GM21717 (cell line): Measurements from ENCODE around the gene FBRSL1.

Source experiments
- ATAC-seq: cut with Tn5 transposase; IDR thresholded peaks from one replicate; pipeline ENCODE4 v1.9.1; 2021; ENCODE audit warnings: mild to moderate bottlenecking, moderate library complexity; ENCODE audit not compliant: unreplicated experiment

Gene FBRSL1

DNA sequence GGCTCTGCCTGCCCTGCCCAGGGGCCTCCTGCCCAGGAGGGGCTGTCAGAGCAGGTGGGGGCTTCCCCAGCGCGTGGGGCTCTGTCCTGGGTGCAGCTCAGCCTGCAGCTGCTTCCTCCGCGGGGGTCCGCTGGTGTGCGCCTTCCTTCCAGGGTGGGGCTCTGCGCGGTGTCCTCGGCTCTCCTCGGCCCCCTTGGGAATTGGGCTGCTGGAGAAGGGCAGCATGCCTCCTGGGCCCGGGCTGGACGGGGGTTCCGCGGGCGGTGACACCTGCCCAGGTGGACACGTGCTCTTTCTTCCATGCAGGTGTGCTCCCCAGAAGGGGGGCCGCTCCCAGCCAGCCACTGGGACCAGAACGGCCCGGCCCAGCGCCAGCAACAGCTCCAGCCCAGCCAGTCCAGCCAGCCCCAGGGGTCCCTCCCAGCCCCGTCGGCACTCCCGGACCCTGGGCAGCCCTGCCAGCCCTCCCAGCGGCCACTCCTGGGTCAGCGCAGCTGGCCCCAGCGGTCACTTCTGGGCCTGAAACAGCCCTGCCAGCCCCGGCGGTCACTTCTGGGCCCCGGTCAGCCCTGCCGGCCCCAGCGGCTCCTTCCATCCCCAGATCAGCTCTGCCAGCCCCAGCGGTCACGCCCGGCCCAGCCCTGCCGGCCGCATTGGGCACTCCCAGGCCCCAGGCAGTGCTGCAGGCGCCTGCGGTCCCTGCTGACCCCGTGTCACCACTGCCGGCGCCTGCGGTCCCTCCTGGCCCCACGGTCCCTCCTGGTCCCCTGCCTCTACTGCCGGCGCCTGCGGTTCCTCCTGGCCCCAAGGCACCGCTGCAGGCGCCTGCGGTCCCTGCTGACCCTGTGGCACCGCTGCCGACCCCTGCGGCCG, 19.1 kb downstream of the FBRSL1 start:
- no peak for ATAC-seq

GRCh38 chr12:132510111-132510724, 20.3 kb downstream of the FBRSL1 start:
- no peak for ATAC-seq

GRCh38 chr12:132510746-132511477, 21.0 kb downstream of the FBRSL1 start:
- ATAC-seq, result no peak

- no peak for ATAC-seq
Observed at GRCh38 chr12:132511516-132512196, 21.7 kb downstream of the FBRSL1 start.

DNA sequence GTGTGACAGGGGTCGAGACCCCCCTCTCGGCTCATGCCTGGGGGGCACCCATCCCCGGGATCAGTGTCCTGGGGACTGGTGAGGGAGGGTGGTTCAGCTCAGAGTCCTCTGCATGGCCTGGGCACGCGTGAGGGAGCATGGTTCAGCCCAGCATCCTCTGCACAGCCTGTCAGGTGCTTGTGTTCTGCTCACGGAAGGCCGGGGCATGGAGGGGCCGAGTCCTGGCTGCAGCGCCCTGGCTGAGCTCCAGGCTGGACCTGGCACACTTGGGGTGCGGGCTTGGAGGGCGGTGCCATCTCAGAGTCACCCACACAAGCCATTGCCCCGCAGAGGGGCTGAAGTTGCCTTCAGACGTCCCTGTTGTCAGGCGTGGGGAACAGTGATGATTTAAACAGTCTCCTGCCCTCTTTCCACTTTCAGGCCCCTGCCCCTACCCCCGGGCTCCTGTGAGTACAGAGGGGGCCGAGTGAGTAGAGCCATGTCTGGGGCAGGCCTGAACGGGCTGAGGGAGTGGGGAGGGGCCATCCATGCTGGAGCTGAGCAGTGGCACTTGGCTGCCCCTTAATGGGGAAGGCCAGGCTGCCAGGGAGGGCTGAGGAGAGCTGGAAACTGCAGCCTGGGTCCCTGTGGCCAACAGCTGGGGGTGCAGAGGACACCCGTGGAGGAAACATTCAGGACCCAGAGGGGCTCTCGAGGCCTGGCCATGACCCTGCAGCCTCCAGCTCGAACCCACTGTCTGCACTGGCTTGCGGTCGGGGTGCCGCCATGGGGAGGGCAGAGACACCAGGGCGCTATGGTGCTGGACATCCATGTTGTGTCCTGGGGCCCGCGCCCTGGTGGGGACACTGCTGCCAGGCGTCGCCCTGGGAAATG, 22.5 kb downstream of the FBRSL1 start:
- no peak for ATAC-seq

- no peak for ATAC-seq
Observed at GRCh38 chr12:132513070-132513398, 23.1 kb downstream of the FBRSL1 start.

DNA sequence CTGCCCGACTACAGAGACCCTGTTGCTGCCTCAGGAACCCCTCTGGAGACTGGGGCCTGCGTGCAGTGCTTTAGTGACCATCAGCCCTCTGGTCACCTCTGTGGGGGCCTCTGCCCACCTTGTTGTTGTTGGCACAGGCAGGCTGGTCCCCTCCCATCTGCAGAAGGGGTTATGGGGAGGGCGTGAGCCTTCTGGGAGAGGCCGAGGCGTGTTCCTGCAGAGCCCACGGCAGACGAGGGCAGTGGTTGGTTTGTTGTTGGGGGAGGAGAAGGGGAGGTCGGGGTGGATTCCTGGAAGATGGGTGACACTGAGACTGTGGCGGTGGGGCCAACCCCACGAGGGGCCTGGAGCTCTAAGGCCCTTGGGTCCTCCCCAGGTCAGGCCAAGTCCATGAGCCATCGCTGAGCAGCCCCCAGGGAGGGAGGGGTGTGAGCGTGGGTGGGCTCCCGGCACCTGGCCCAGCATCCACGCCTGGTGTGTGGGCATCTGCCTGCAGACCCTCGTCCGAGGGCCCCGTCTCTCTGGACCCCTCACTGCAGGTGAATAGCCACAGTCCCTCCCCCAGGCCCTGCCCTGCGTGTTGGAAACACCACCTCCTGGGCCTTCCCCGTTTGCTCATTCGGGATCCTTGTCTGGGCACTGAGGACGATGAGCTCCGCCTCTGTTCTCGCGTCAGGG, 23.6 kb downstream of the FBRSL1 start:
- no peak for ATAC-seq

- no peak for ATAC-seq
Observed at GRCh38 chr12:132514216-132514820, 24.4 kb downstream of the FBRSL1 start.

DNA sequence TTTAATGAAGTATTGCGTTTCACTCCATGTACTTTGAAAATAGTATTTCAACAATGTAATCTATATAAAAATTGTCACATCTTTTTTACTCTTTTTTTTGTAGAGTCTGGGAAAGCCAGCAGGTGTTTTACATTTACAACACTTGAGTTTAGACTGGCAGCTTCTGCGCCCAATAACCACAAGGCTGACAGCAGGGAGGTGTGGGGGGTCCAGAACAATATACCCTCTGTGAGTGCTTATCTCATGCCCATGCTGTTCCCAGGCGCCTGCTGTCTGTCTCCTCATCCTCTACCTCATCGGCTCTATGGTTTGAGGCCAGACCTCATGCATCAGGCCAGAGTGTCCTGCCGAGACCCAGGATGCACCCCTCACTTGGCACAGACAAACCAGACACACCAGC, 24.9 kb downstream of the FBRSL1 start:
- no peak for ATAC-seq

DNA sequence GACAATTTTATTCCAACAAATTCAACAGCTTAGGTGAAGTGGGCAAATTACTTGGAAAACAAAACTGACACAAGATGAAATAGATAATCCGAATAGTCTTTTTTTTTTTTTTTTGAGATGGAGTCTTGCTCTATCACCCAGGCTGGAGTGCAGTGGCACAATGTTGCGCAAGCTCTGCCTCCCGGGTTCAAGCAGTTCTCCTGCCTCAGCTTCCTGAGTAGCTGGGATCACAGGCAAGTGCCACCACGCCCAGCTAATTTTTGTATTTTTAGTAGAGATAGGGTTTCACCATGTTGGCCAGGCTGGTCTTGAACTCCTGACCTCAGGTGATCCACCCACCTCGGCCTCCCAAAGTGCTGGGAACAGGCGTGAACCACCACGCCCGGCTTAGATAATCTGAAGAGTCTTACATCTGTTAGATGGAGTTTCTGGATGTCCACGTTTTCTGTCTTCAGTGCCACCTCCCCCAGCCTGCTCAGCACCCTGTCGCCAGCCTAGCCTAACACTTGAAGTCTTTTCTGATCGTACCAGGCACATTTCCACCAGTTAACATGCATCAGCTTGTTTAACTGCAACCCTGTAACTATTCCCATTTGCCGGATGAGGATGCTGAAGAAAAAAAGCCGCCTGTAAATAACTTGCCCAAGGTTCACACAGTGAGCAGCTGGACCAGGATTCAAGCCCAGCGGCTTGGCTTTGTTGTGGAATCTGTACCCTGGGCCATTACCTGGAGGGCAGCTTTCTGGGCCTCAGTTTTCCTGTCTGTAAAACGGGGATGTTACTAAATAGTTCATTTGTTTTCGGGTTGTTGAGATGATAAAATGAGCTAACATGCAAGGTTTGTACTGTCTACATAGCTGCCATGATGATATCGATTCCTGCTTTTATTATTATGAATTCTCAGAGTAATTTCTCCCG, 26.4 kb downstream of the FBRSL1 start:
- no peak for ATAC-seq

DNA sequence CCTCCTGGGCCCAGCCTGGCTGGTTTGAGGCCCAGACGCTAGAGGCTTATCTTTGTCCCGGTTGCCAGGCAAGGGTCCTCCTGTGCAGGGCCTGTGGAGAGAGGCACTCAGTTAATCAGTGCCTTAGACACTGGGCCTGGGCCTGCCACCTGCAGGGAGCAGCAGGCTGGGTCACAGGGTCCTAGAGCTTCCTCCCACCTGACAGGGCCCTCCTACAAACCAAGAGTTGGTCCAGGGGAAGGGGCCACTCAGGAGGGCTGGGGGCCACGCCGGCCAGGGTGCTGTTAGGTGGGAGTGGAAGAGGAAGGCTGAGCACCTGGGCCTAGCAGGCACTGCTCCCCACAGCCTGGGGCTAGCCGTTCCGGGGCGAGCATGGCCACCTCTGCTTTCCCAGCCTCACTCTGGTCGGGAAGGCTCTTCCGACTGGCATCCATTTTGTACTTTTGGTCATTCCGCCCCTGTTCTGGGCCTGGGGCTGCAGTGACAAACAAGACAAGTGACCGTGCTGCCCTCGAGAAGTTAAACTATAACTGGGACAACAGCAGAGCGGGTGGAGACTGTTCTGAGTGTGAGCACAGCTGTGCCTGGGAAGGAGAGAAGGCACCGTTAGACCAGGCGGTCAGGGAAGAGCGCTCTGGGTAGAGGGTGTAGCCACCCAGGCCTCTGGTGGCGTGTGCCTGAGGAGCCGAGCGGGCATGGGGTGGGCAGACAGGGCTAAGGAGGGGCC, 27.2 kb downstream of the FBRSL1 start:
- no peak for ATAC-seq

- no peak for ATAC-seq
Observed at GRCh38 chr12:132517740-132518100, 27.8 kb downstream of the FBRSL1 start.

- no peak for ATAC-seq
Observed at GRCh38 chr12:132518354-132518992, 28.5 kb downstream of the FBRSL1 start.

DNA sequence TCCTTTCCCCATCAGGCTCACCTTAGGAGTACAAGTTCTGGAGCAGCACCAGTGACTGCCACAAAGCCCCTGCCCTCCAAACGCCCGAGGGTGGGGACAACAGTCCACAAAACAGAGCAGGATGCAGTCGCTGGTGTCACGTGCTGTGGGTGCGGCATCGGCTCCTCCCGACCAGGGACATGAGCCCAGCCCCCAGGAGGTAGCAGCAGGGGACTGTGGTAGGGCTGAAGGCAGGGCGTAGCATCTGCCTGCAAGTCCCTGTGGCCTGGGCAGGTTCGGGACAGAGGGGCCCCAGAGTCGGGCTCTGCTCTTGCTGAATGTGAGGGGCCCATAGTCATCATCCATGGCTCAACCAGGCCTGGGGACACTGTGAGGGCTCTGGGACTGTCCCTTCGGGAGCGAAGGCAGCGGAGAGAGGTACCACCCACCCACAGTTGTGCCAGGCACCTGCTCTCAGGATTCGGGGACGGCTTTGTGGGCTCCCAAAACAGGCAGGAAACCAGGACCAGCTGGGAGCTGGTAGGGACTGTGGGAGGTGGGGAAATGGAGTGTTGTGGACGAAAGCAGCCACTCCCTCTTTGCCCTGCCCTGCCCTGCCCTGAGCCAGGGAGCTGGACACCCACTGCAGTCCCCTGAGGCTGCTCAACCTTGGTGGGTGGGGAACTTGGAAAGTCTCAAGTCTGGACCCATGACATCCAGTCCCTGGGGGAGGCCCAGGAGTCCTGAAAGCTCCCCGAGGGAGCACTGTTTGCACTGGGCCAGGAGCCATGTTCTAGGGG, 30.7 kb downstream of the FBRSL1 start:
- no peak for ATAC-seq

GRCh38 chr12:132521200-132521580, 31.2 kb downstream of the FBRSL1 start:
- no peak for ATAC-seq

DNA sequence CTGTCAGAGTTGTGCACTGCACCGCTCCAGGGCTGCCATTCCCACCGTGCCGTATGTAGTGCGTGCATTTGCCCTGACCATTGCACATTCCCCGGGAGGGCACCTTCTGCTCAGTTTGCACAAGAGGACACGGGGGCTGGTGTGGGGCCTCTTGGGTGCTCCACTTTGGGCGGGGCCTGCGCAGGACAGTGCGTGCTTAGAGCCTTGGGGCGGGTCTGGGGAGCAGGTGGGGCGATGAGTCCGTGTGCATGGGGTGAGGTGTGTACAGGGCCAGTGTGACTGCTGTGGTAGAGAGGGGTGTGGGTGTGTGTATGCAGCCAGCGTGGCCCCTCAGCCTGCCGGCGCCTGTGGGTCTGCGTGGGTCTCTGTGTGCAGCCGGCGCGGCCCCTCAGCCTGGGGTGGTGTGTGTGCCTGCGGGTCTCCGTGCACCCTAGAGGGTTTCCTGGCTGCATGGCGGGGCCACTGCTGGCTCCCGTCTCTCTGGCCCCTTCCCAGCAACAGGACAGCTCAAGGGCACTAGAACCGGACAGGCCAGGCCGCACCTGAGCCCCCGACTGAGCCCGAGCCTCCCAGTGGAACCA, 31.9 kb downstream of the FBRSL1 start:
- ATAC-seq, result no peak
